SK-N-MC (cell line): ENCODE measurements around the gene KRTAP10-7.
"Not testable (repeated sequence)": the region's sequence is repeated elsewhere in the genome, so short reads cannot be mapped to it uniquely, and the experiment has no call there.

Experiments used
- DNase-seq: peaks from one replicate; pipeline ENCODE4 v3.0.0-alpha.2; 2011; ENCODE audit warnings: low read depth, low spot score
- H3K27ac ChIP-seq: fragments of 200-600 bp; sonication (generic); 2 replicates; pipeline ENCODE4 v1.5.1; 2016; ENCODE audit warnings: mixed run types
- H3K36me3 ChIP-seq: fragments of 200-600 bp; sonication (generic); 2 replicates; pipeline ENCODE4 v1.6.1; 2017; ENCODE audit warnings: antibody characterized with exemption, low read length, mixed read lengths; ENCODE audit not compliant: insufficient read depth
- H3K4me3 ChIP-seq: fragments of 200-600 bp; sonication (generic); 2 replicates; pipeline ENCODE4 v1.5.1; 2016
- H3K9ac ChIP-seq: fragments of 200-600 bp; sonication (generic); 2 replicates; pipeline ENCODE4 v1.8.0; 2017; ENCODE audit warnings: mixed run types, mixed read lengths; ENCODE audit not compliant: insufficient read length
- H3K9me3 ChIP-seq: fragments of 200-600 bp; sonication (generic); 2 replicates; pipeline ENCODE4 v1.6.1; 2017; ENCODE audit warnings: low read depth, mild to moderate bottlenecking, antibody characterized with exemption, low read length, moderate library complexity, mixed read lengths
- EZH2 ChIP-seq: fragments of 200-600 bp; sonication (generic); IDR thresholded peaks from one replicate; pipeline ENCODE4 v1.6.1; 2017; ENCODE audit warnings: antibody characterized with exemption
- FOXP2 ChIP-seq: optimal IDR thresholded peaks from 2 replicates; pipeline ENCODE3; 2011; ENCODE audit warnings: mild to moderate bottlenecking, moderate library complexity; ENCODE audit not compliant: insufficient read depth; ENCODE audit errors: extremely low read length, control extremely low read depth
- POLR2AphosphoS5 ChIP-seq: IDR thresholded peaks from 2 replicates; pipeline ENCODE4 v1.6.1; 2012; ENCODE audit warnings: mild to moderate bottlenecking, low read depth, low read length, borderline replicate concordance

KRTAP10-7 gene

DNA sequence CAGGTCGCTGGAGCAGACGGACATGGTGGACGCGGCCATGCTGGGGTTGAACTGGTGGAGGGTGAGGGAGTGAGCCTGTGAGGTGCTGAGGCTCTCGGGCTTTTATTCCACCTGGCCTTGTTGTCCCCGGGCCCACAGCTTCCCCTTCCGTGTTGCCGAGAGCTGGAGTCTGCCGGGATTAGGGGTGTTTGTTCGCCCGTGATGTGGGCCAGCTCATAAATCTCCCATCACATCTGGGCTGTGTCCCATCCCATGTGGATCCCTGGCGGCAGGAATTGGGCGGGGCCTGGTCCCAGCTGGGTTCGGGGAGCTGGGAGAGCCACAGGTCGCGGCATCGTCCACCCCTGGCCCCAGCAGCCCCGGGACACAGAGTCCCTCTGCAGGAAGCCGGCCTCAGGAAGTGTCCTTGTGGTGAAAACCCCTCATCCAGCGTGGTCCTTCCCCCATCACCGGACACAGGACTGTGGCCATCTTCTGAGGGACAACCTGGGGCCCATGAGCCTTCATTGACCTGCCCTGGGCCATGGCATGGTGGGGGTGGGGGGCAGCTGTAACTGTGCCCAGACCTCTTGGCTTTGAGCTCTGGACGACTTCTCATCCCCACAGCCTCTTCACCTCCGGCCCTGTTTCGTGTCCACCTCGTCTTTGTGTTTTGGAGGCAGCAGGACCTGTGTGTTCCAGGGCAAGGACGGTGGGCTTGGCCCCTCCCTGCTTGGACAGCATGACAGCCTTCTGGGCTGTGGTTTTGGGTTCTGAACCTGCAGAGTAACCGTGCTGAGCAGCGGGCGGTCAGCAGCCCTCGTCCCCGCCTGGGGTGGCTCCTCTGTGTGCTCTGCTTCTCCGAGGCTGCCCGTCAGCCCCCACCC is 7.7 kb upstream of the KRTAP10-7 start, which contains the start of gene KRTAP10-6:
Gene KRTAP10-6 (minus strand): TSS at position 60 of the 866 bp plus-strand sequence. CDS start 21 bp downstream, at position 39.
- Histone ChIP-seq H3K9me3 (no peaks in the 10 kb centered on the region), H3K9ac (no peak within 1 kb of the TSS), H3K36me3 (no peaks in the 10 kb centered on the region; the same call in 1 of the 2 replicates), H3K4me3 (no peak within 1 kb of the TSS), H3K27ac (no peak within 1 kb of the TSS)
- no peak for TF ChIP-seq FOXP2
- TF ChIP-seq POLR2AphosphoS5 = no peak
- TF ChIP-seq EZH2 = no peak
- DNase-seq = no peak

DNA sequence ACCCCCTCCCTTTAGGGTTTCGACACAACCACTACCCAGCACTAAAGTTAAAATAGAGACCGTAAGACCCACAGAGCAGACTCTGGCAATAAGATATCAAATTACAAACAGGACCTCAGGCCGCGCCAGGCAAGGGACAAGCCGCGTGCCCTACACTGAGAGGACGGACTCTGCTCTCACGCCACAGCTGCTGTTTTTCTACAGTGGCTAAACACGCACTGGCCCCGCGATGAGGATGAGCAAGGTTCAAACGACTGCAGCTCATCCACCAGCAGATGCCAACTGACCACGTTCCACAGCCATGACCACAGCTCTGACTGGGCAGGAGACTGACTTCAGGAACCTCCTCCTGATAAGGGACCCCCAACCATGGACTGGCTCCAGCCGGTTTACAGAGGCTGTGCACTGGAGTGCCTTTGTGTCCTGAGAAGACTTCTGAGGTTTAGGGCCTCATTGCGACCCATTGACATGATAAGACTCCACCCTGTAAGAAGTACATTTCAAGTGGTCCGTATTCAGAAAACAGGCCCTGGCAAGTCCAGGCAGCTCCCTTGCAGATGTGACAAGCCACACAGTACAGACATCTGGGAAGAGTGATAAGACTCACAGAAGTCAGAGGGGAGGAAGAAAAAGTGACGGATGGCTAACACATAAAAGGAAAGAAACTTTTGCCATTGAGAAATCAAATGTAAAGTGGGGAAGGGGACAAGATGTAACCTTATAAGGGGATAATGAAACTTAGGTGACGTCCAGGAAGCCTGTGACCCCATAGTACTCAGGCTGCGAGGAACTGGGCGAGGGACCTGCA is 6.6 kb upstream of the KRTAP10-7 start:
- no peak for DNase-seq
- Histone ChIP-seq H3K4me3 (no peak overlapping the region), H3K27ac (no peak overlapping the region), H3K36me3 (no peaks in the 10 kb centered on the region; the same call in 1 of the 2 replicates), H3K9me3 (no peaks in the 10 kb centered on the region), H3K9ac (no peak overlapping the region)
- TF ChIP-seq FOXP2 (no peak), POLR2AphosphoS5 (no peak), EZH2 (no peak)

DNA sequence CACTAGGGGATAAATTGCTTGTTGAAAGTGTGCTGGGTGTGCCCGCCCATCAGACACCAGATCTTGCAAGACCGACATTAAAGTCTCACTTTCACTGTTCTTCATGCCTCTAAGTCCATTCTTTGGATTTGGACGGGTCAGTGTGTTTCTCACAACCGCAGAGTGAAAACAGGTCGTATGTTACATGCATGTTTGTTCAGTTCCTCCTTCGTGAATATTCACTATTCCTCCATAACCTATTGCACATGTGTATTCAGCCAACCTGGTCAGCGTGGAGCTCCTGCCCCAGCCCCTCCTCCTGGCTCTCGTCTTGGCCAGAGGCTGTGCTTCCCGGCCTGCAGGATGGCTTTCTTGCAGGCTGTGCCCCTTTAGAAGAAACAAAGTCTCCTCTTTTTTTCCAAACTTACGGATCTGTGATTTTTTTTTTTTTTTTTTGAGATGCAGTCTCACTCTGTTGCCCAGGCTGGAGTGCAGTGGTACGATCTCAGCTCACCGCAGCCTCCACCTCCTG is 5.9 kb upstream of the KRTAP10-7 start:
- Histone ChIP-seq H3K36me3 (no peaks in the 10 kb centered on the region; the same call in 1 of the 2 replicates), H3K9me3 (no peaks in the 10 kb centered on the region), H3K27ac (no peak overlapping the region), H3K9ac (no peak overlapping the region), H3K4me3 (no peak overlapping the region)
- DNase-seq = no peak
- no peak for TF ChIP-seq POLR2AphosphoS5
- no peak for TF ChIP-seq FOXP2
- TF ChIP-seq EZH2 = no peak

DNA sequence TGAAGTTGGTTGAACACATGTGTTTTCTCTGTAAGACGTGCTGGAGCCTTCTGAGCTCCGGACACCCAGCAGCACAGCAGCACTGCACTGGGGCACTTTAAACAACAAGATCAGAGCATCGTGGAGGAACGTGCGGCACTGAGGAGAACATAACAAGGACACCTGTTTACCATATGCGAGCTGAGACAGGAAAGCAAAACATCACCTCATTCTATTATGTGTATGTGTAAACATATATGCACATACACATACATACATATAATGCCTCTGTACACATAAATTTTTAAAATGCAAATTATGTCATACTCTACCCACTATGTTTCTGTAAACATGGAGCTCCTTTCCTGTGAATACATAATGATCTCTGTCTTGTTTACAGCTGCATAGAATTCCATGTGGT is 4.9 kb upstream of the KRTAP10-7 start:
- no peaks in the 10 kb centered on the region for H3K9me3 ChIP-seq
- no peaks in the 10 kb centered on the region for H3K36me3 ChIP-seq
- TF ChIP-seq POLR2AphosphoS5 (no peak), FOXP2 (no peak), EZH2 (no peak)
- H3K9ac ChIP-seq = no peak overlapping the region
- no peak overlapping the region for H3K27ac ChIP-seq
- no peak for DNase-seq
- no peak overlapping the region for H3K4me3 ChIP-seq

DNA sequence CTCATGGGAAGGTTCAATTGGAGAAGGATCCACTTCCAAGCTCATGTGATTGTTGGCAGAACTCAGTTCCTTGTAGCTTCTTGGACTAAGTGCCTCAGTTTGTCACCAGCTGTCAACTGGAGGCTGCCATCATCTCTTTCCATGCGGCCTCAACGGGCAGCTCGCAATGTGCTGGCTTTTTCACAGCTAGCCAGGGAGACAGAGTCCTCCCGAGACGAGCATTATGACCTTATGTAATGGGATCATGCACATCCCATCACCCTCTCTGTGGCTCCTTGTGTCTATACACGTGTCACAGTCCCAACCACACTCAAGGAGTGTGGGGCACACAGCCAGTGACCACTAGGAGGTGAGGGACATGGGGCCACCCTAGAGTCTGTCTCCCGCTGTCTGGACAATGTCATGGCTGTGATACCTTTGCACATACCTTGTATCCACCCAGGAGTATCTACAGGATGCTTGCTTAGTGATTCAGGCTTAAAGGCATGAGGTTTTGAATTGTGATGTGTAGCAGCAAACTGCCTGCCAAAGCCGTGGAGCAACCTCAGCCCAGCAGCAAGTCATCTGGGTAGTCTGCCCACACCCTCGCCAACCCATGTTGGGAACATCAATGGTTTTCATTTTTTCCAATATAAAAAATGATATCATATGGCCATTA is 4.2 kb upstream of the KRTAP10-7 start:
- no peak for TF ChIP-seq EZH2
- TF ChIP-seq FOXP2 = no peak
- TF ChIP-seq POLR2AphosphoS5 = no peak
- H3K9me3 ChIP-seq = no peaks in the 10 kb centered on the region
- no peak overlapping the region for H3K4me3 ChIP-seq
- H3K27ac ChIP-seq = no peak overlapping the region
- H3K36me3 ChIP-seq = no peaks in the 10 kb centered on the region
- no peak overlapping the region for H3K9ac ChIP-seq
- DNase-seq = no peak

DNA sequence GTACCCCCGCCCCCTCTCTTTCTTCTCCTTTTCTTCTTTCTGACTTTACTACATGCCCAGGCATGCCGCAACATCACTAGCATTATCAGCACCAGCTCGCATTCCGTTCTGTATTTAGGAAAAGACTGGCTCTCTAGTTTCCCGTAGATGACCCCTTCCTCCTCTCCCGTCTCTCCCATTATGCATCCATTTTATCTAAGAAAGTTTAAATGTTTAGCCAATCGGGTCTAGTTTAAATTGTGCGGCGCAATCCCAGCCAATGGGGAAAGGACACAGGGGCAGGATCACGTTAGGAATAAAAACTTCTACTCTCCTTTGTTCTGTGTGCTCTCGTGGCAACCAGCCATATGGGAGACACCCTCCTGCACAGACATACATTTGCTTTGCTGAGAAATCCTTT is 2.3 kb upstream of the KRTAP10-7 start:
- H3K27ac ChIP-seq = no peak overlapping the region
- no peaks in the 10 kb centered on the region for H3K9me3 ChIP-seq
- H3K36me3 ChIP-seq = no peaks in the 10 kb centered on the region
- H3K4me3 ChIP-seq = no peak overlapping the region
- H3K9ac ChIP-seq = no peak overlapping the region
- TF ChIP-seq EZH2 = no peak
- no peak for TF ChIP-seq FOXP2
- no peak for TF ChIP-seq POLR2AphosphoS5
- DNase-seq = no peak

DNA sequence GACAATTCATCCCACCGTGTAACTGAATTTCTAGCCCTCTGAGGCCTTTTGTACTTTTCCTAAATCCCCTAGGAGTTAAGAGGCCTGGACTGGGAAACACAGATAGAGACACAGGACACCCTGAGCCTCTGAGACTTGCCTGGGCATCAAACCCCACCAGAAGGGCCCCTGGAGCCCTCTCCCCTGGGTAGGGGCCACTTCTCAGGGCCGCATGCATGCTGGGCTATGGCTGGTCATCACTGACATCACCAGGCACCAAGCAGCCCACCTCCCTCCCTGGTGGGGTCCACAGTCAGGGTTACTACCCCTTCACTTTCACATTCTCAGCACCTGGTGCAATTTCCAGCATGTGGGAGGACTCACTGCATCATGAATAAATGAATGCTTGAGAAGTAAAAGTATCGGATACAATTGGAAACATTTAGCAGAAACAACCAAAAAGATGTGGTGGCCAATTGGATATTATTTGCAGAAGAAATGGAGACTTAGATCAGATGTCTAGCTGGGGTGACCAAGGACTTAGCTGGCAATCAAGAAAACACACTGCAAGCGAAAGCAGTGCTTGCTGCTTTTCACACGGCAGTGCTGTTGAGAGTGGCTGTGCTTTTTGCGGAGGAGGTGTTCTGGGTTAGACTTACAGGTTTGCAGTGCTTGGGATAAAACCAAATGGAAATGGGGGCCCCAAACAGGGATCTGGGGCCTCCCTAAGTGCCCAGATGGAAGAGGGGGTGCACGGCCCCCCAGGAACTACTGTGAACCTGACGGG is 950 bp upstream of the KRTAP10-7 start:
- TF ChIP-seq POLR2AphosphoS5 = no peak
- TF ChIP-seq FOXP2 = no peak
- no peak for TF ChIP-seq EZH2
- Histone ChIP-seq H3K27ac (no peak overlapping the region), H3K9me3 (no peaks in the 10 kb centered on the region), H3K36me3 (peaks cover 8% of the 10 kb centered on the region), H3K4me3 (no peak overlapping the region), H3K9ac (no peak overlapping the region)
- DNase-seq = no peak

DNA sequence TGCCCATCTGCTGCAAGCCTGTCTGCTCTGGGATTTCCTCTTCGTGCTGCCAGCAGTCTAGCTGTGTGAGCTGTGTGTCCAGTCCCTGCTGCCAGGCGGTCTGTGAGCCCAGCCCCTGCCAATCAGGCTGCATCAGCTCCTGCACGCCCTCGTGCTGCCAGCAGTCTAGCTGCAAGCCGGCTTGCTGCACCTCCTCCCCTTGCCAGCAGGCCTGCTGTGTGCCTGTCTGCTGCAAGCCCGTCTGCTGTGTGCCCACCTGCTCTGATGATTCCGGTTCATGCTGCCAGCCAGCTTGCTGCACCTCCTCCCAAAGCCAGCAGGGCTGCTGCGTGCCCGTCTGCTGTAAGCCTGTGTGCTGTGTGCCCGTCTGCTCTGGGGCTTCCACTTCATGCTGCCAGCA is 694 bp downstream of the KRTAP10-7 start:
- not testable (repeated sequence) for H3K9me3 ChIP-seq, H3K9ac ChIP-seq, DNase-seq, H3K4me3 ChIP-seq, H3K27ac ChIP-seq
- peaks cover 17% of the 10 kb centered on the region for H3K36me3 ChIP-seq
